Panc1 (cell line): ENCODE data around the gene SLC9A7. TPM values are rescaled to one million over a fixed set of nuclear protein-coding genes. Genes with fewer than 3 reads are reported as not detected.

Experiments used
- ATAC-seq: fragments of 200-7000 bp; cut with Tn5 transposase; 2 replicates; pipeline ENCODE4 v1.9.1; 2020; ENCODE audit warnings: mild to moderate bottlenecking, moderate library complexity
- BruUV-seq: library from RNA; stranded (reverse); fragments of 400-500 nt; replicated peaks from 2 replicates; lab custom pipeline; 2021; lab: Mats Ljungman, UMichigan
- CTCF ChIA-PET: fragments of 300-600 bp; sonication (Branson Sonifier 250); formaldehyde crosslinking; loops from one replicate; lab custom pipeline; 2022; ENCODE audit warnings: antibody characterized with exemption; lab: Charles Lee
- POLR2A ChIA-PET: fragments of 300-600 bp; sonication (Branson Sonifier 250); formaldehyde crosslinking; loops from one replicate; lab custom pipeline; 2022; ENCODE audit warnings: antibody characterized with exemption; lab: Charles Lee
- DNase-seq: peaks from one replicate; pipeline ENCODE4 v3.0.0-alpha.2; 2010; ENCODE audit warnings: low read depth, low spot score
- H3K27ac ChIP-seq: 2 replicates; pipeline ENCODE4 v1.5.1; 2011; ENCODE audit warnings: mild to moderate bottlenecking, low read length, inconsistent platforms
- H3K27me3 ChIP-seq: fragments of 200-500 bp; sonication (Bioruptor generic); 2 replicates; pipeline ENCODE4 v1.6.0; 2014; ENCODE audit warnings: low read length, inconsistent platforms; ENCODE audit not compliant: control insufficient read depth, insufficient read depth
- H3K36me3 ChIP-seq: fragments of 200-500 bp; sonication (Bioruptor generic); 2 replicates; pipeline ENCODE4 v1.5.1; 2014; ENCODE audit warnings: inconsistent platforms, mild to moderate bottlenecking, low read length, moderate library complexity; ENCODE audit not compliant: control insufficient read depth, insufficient read depth
- H3K4me1 ChIP-seq: 2 replicates; pipeline ENCODE4 v1.5.1; 2011; ENCODE audit warnings: inconsistent platforms, mild to moderate bottlenecking, low read length, moderate library complexity; ENCODE audit not compliant: control insufficient read depth, insufficient read depth
- H3K4me3 ChIP-seq, 2 experiments: 2 replicates each; pipeline ENCODE4 v1.5.1; 2011 to 2012; ENCODE audit warnings: low read depth in 2 of 2, low read length in 2 of 2, mild to moderate bottlenecking in 2 of 2, inconsistent platforms in 1 of 2, moderate library complexity in 1 of 2
- H3K9me3 ChIP-seq: fragments of 200-500 bp; sonication (Bioruptor generic); 2 replicates; pipeline ENCODE4 v1.5.1; 2014; ENCODE audit warnings: low read depth, mild to moderate bottlenecking, inconsistent platforms, low read length, moderate library complexity; ENCODE audit not compliant: control insufficient read depth, insufficient read depth
- POLR2AphosphoS5 ChIP-seq: IDR thresholded peaks from 2 replicates; pipeline ENCODE4 v1.6.1; 2012; ENCODE audit warnings: mild to moderate bottlenecking, low read depth, low read length, moderate library complexity
- SIN3A ChIP-seq: IDR thresholded peaks from 2 replicates; pipeline ENCODE4 v1.6.1; 2012; ENCODE audit warnings: low read depth, mild to moderate bottlenecking, low read length, moderate library complexity, borderline replicate concordance; ENCODE audit not compliant: insufficient read depth
- TCF7L2 ChIP-seq: IDR thresholded peaks from 2 replicates; pipeline ENCODE4 v1.6.1; 2011; ENCODE audit warnings: mild to moderate bottlenecking, low read depth, low read length, inconsistent platforms
- in situ Hi-C: cut with HindIII; loops from 2 replicates; pipeline ENCODE4 v1.10.0; 2016; ENCODE audit warnings: low sequenced_read_pairs, low pct_unique_long_range_greater_than_20kb
- intact Hi-C: fragments of 100-400 bp; cut with micrococcal nuclease; formaldehyde crosslinking; loops from one replicate; pipeline ENCODE4 v1.10.0; 2022; ENCODE audit not compliant: unreplicated experiment
- total RNA-seq: library from RNA; stranded (reverse); gene quantifications from one replicate; pipeline ENCODE4 v1.2.1, GENCODE V29; 2021; ENCODE audit not compliant: unreplicated experiment
- TF ChIP-seq, protein P1 (sequence below): fragments of 450-650 bp; IDR thresholded peaks from 2 replicates; pipeline ENCODE4 v1.5.1; 2017; ENCODE audit warnings: mild to moderate bottlenecking
- TF ChIP-seq, protein P2 (sequence below), 2 experiments: IDR thresholded peaks; 2 replicates each; pipeline ENCODE4 v1.6.1; 2011 to 2012; ENCODE audit warnings: low read depth in 2 of 2, control low read depth in 1 of 2, low read length in 1 of 2, mild to moderate bottlenecking in 1 of 2, moderate library complexity in 1 of 2; ENCODE audit not compliant: insufficient read depth in 1 of 2

SLC9A7 gene
- total RNA-seq, 1 experiment from 2014 or later: 80.4 TPM

DNA sequence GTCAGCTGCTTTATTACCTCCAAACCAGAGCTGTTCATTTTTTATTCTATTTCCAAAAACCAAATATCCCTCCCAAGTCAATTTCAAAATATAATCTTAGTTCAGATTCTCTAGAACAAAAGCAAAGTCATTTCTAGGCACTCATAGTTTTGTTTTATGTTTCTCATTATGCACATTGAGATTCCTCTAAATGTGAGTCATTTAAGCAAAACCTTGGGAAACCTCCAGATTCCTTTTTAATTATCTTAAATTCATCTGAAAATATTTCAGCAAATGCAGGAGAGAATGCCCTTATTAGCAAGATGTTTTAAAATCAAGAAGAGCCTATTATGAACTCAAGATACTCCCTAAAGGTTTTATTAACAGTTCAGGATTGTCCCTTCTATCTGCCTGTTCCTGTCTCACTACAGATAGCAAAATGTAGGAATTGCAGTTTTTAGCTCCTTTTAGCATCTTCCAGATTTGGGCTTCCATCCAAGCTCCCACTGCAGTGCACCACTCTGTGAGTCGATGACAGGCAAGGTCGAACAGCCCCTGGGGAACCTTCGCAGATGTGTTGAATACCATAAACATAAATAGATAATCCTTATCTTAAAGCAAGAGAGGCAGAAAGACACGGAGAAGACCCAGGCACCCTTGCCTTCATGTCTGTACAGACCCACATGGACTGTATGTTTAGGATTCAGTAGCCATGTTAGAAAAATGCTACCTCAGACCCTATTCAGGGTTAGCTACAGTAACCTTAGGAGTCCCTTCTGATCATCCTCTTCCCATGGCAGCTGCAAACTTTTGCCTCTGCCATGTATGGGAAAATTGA is 11.3 kb upstream of the SLC9A7 start:
- DNase-seq (no peak), ATAC-seq (peak; percentile 77)
- H3K36me3 ChIP-seq: no peaks in the 10 kb centered on the region
- intact Hi-C loops (no loop called here), in situ Hi-C loops (no loop called here)
- peak overlapping the region; percentile 23; the same call in 1 of the 2 replicates for H3K27ac ChIP-seq
- no peak for TF ChIP-seq POLR2AphosphoS5
- no peak for TF ChIP-seq TCF7L2
- TF ChIP-seq, protein P1, sequence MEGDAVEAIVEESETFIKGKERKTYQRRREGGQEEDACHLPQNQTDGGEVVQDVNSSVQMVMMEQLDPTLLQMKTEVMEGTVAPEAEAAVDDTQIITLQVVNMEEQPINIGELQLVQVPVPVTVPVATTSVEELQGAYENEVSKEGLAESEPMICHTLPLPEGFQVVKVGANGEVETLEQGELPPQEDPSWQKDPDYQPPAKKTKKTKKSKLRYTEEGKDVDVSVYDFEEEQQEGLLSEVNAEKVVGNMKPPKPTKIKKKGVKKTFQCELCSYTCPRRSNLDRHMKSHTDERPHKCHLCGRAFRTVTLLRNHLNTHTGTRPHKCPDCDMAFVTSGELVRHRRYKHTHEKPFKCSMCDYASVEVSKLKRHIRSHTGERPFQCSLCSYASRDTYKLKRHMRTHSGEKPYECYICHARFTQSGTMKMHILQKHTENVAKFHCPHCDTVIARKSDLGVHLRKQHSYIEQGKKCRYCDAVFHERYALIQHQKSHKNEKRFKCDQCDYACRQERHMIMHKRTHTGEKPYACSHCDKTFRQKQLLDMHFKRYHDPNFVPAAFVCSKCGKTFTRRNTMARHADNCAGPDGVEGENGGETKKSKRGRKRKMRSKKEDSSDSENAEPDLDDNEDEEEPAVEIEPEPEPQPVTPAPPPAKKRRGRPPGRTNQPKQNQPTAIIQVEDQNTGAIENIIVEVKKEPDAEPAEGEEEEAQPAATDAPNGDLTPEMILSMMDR: no peak
- TF ChIP-seq, protein P2, sequence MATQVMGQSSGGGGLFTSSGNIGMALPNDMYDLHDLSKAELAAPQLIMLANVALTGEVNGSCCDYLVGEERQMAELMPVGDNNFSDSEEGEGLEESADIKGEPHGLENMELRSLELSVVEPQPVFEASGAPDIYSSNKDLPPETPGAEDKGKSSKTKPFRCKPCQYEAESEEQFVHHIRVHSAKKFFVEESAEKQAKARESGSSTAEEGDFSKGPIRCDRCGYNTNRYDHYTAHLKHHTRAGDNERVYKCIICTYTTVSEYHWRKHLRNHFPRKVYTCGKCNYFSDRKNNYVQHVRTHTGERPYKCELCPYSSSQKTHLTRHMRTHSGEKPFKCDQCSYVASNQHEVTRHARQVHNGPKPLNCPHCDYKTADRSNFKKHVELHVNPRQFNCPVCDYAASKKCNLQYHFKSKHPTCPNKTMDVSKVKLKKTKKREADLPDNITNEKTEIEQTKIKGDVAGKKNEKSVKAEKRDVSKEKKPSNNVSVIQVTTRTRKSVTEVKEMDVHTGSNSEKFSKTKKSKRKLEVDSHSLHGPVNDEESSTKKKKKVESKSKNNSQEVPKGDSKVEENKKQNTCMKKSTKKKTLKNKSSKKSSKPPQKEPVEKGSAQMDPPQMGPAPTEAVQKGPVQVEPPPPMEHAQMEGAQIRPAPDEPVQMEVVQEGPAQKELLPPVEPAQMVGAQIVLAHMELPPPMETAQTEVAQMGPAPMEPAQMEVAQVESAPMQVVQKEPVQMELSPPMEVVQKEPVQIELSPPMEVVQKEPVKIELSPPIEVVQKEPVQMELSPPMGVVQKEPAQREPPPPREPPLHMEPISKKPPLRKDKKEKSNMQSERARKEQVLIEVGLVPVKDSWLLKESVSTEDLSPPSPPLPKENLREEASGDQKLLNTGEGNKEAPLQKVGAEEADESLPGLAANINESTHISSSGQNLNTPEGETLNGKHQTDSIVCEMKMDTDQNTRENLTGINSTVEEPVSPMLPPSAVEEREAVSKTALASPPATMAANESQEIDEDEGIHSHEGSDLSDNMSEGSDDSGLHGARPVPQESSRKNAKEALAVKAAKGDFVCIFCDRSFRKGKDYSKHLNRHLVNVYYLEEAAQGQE (IDR thresholded peaks at IDR 0.05; ENCODE audit: insufficient read depth in 1 of 2, low read depth in 2 of 2, low read length in 1 of 2): no peak
- TF ChIP-seq SIN3A: no peak
- BruUV-seq: no TSS peak
- ChIA-PET CTCF (no interaction called here), POLR2A (interaction anchor here (0.5 kb wide), 1 partner anchor 25 kb away, joined by 6 read pairs; no protein-coding TSS in a partner anchor)
- H3K9me3 ChIP-seq: no peaks in the 10 kb centered on the region
- H3K27me3 ChIP-seq: no peaks in the 10 kb centered on the region
- H3K4me1 ChIP-seq: peaks cover 8% of the 10 kb centered on the region
- H3K4me3 ChIP-seq: no peak overlapping the region

DNA sequence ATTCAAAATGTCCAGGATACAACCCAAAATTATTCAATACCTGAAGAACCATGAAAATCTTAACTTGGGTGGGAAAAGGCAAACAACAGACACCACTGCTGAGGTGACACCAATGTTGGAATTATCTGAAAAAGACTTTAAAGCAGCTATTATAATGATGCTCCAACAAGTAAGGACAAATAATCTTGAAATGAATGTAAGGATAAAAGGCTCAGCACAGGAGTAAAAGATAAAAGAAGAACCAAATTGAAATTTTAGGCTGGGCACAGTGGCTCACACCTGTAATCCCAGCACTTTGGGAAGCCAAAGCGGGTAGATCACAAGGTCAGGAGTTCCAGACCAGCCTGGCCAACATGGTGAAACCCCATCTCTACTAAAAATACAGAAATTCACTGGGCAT is 4.0 kb upstream of the SLC9A7 start:
- in situ Hi-C loops: no loop called here
- peaks cover 3% of the 10 kb centered on the region; the same call in 1 of the 2 replicates for H3K9me3 ChIP-seq
- H3K27ac ChIP-seq: no peak overlapping the region
- intact Hi-C loops: no loop called here
- no peaks in the 10 kb centered on the region for H3K27me3 ChIP-seq
- H3K36me3 ChIP-seq: no peaks in the 10 kb centered on the region
- no TSS peak for BruUV-seq
- H3K4me1 ChIP-seq: peaks cover 10% of the 10 kb centered on the region
- POLR2A ChIA-PET: no interaction called here
- ATAC-seq: no peak
- TF ChIP-seq SIN3A: no peak
- TF ChIP-seq, protein P1: no peak
- TF ChIP-seq POLR2AphosphoS5: no peak
- TF ChIP-seq TCF7L2: no peak
- TF ChIP-seq, protein P2 (IDR thresholded peaks at IDR 0.05; ENCODE audit: insufficient read depth in 1 of 2, low read depth in 2 of 2, low read length in 1 of 2): no peak
- no peak overlapping the region for H3K4me3 ChIP-seq
- DNase-seq: no peak
- CTCF ChIA-PET: no interaction called here
